Measurements from ENCODE around the gene CADM2. TPM values are rescaled to one million over a fixed set of nuclear protein-coding genes. Genes with fewer than 3 reads are reported as not detected.

Gene CADM2
- total RNA-seq, 1 donor from 2014 or later: 3.5 TPM

- Mint-ChIP-seq H3K9me3 (peaks cover 9% of the 10 kb centered on the region), H3K36me3 (ENCODE audit: low read depth) (peaks cover 2% of the 10 kb centered on the region), H3K4me3 (no peak overlapping the region), H3K27ac (ENCODE audit: unreplicated experiment) (no peak overlapping the region), H3K4me1 (peaks cover 3% of the 10 kb centered on the region), H3K27me3 (ENCODE audit: low read depth) (no peaks in the 10 kb centered on the region)
- peak; percentile 62 for TF ChIP-seq CTCF (conservative IDR thresholded peaks at IDR 0.05)
- no peak for DNase-seq (ENCODE audit: low read depth, low spot score)
Measured at GRCh38 chr3:85801955-85802354, 843.2 kb downstream of the CADM2 start.

- no peak overlapping the region for H3K4me3 Mint-ChIP-seq
- H3K9me3 Mint-ChIP-seq: peaks cover 3% of the 10 kb centered on the region
- H3K27me3 Mint-ChIP-seq (ENCODE audit: low read depth): no peaks in the 10 kb centered on the region
- no peak for TF ChIP-seq CTCF (conservative IDR thresholded peaks at IDR 0.05)
- H3K4me1 Mint-ChIP-seq: no peaks in the 10 kb centered on the region
- DNase-seq (ENCODE audit: low read depth, low spot score): no peak
- no peaks in the 10 kb centered on the region for H3K36me3 Mint-ChIP-seq (ENCODE audit: low read depth)
- H3K27ac Mint-ChIP-seq (ENCODE audit: unreplicated experiment): no peak overlapping the region
Measured at GRCh38 chr3:85808755-85809154, 850.0 kb downstream of the CADM2 start.

GRCh38 chr3:85821130-85821756 lies 862.5 kb downstream of the CADM2 start:
- H3K4me3 Mint-ChIP-seq: no peak overlapping the region
- peaks cover 2% of the 10 kb centered on the region for H3K36me3 Mint-ChIP-seq (ENCODE audit: low read depth)
- H3K27ac Mint-ChIP-seq (ENCODE audit: unreplicated experiment): no peak overlapping the region
- H3K4me1 Mint-ChIP-seq: no peaks in the 10 kb centered on the region
- TF ChIP-seq CTCF (conservative IDR thresholded peaks at IDR 0.05): peak; percentile 74
- no peaks in the 10 kb centered on the region for H3K27me3 Mint-ChIP-seq (ENCODE audit: low read depth)
- H3K9me3 Mint-ChIP-seq: peaks cover 3% of the 10 kb centered on the region
- DNase-seq (ENCODE audit: low read depth, low spot score): peak; percentile 31

GRCh38 chr3:85835857-85836440 lies 877.2 kb downstream of the CADM2 start:
- Mint-ChIP-seq H3K36me3 (ENCODE audit: low read depth) (no peaks in the 10 kb centered on the region), H3K4me1 (no peaks in the 10 kb centered on the region), H3K27ac (ENCODE audit: unreplicated experiment) (no peak overlapping the region), H3K4me3 (no peak overlapping the region), H3K9me3 (no peaks in the 10 kb centered on the region), H3K27me3 (ENCODE audit: low read depth) (no peaks in the 10 kb centered on the region)
- DNase-seq (ENCODE audit: low read depth, low spot score): no peak
- no peak for TF ChIP-seq CTCF (conservative IDR thresholded peaks at IDR 0.05)

GRCh38 chr3:85837402-85837801 lies 878.6 kb downstream of the CADM2 start:
- no peak for TF ChIP-seq CTCF (conservative IDR thresholded peaks at IDR 0.05)
- Mint-ChIP-seq H3K9me3 (no peaks in the 10 kb centered on the region), H3K4me3 (no peak overlapping the region), H3K27me3 (ENCODE audit: low read depth) (no peaks in the 10 kb centered on the region), H3K4me1 (no peaks in the 10 kb centered on the region), H3K36me3 (ENCODE audit: low read depth) (no peaks in the 10 kb centered on the region), H3K27ac (ENCODE audit: unreplicated experiment) (no peak overlapping the region)
- no peak for DNase-seq (ENCODE audit: low read depth, low spot score)
